ENCODE data around the gene TMEM163. TPM values are rescaled to one million over a fixed set of nuclear protein-coding genes. Genes with fewer than 3 reads are reported as not detected.

Gene TMEM163
- total and polyA plus RNA-seq, 2 of the 13 experiments (the other 11 are each of a cell fraction or from before 2014, with no cell fraction given) = 0.05 TPM; not detected in 1

- TF ChIP-seq POGK (CRISPR knock-in tag; conservative IDR thresholded peaks at IDR 0.05) (peak; percentile 72; the same call in 1 of the 2 replicates), SNAPC2 (CRISPR knock-in tag; IDR thresholded peaks at IDR 0.05) (peak; percentile 84; the same call in 1 of the 2 replicates), ZNF713 (CRISPR knock-in tag; IDR thresholded peaks at IDR 0.05) (no peak), HHEX (CRISPR knock-in tag; IDR thresholded peaks at IDR 0.05) (peak; percentile 49), AGO1 (IDR thresholded peaks at IDR 0.05; ENCODE audit: low read depth, low read length, poor library complexity, severe bottlenecking) (no peak), MAX (IDR thresholded peaks at IDR 0.05) (peak; percentile 56), CAMTA2 (CRISPR knock-in tag; IDR thresholded peaks at IDR 0.05; ENCODE audit: borderline replicate concordance) (no peak), THAP11 (CRISPR knock-in tag; IDR thresholded peaks at IDR 0.05) (peak; percentile 68), GTF2F1 (IDR thresholded peaks at IDR 0.05; ENCODE audit: low read length) (no peak), ZNF891 (CRISPR knock-in tag; IDR thresholded peaks at IDR 0.05) (no peak), ZNF749 (CRISPR knock-in tag; IDR thresholded peaks at IDR 0.05; ENCODE audit: borderline replicate concordance) (no peak), ZNF607 (CRISPR knock-in tag; IDR thresholded peaks at IDR 0.05; ENCODE audit: borderline replicate concordance) (no peak), ZNF788 (CRISPR knock-in tag; IDR thresholded peaks at IDR 0.05; ENCODE audit: borderline replicate concordance) (peak; percentile 70; the same call in 1 of the 2 replicates), TOPORS (CRISPR knock-in tag; IDR thresholded peaks at IDR 0.05) (no peak), ZBTB10 (CRISPR knock-in tag; IDR thresholded peaks at IDR 0.05; ENCODE audit: borderline replicate concordance) (peak; percentile 69; the same call in 1 of the 2 replicates), MNT (IDR thresholded peaks at IDR 0.05) (no peak)
- TF ChIP-seq, protein P1, sequence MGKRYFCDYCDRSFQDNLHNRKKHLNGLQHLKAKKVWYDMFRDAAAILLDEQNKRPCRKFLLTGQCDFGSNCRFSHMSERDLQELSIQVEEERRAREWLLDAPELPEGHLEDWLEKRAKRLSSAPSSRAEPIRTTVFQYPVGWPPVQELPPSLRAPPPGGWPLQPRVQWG (CRISPR knock-in tag; IDR thresholded peaks at IDR 0.05; ENCODE audit: borderline replicate concordance, low read depth) = no peak
- TF ChIP-seq, protein P2, sequence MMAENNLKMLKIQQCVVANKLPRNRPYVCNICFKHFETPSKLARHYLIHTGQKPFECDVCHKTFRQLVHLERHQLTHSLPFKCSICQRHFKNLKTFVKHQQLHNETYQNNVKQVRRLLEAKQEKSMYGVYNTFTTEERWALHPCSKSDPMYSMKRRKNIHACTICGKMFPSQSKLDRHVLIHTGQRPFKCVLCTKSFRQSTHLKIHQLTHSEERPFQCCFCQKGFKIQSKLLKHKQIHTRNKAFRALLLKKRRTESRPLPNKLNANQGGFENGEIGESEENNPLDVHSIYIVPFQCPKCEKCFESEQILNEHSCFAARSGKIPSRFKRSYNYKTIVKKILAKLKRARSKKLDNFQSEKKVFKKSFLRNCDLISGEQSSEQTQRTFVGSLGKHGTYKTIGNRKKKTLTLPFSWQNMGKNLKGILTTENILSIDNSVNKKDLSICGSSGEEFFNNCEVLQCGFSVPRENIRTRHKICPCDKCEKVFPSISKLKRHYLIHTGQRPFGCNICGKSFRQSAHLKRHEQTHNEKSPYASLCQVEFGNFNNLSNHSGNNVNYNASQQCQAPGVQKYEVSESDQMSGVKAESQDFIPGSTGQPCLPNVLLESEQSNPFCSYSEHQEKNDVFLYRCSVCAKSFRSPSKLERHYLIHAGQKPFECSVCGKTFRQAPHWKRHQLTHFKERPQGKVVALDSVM (CRISPR knock-in tag; IDR thresholded peaks at IDR 0.05) = no peak
- TF ChIP-seq, protein P3, sequence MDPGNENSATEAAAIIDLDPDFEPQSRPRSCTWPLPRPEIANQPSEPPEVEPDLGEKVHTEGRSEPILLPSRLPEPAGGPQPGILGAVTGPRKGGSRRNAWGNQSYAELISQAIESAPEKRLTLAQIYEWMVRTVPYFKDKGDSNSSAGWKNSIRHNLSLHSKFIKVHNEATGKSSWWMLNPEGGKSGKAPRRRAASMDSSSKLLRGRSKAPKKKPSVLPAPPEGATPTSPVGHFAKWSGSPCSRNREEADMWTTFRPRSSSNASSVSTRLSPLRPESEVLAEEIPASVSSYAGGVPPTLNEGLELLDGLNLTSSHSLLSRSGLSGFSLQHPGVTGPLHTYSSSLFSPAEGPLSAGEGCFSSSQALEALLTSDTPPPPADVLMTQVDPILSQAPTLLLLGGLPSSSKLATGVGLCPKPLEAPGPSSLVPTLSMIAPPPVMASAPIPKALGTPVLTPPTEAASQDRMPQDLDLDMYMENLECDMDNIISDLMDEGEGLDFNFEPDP (CRISPR knock-in tag; conservative IDR thresholded peaks at IDR 0.05) = no peak
Observed at GRCh38 chr2:134432435-134432883, 286.3 kb downstream of the TMEM163 start (continued).

All from HepG2 (cell line).